Right hindlimb (tissue), 1 donor: ENCODE results near the gene BCL2L14.
"Not testable (repeated sequence)": the region's sequence is repeated elsewhere in the genome, so short reads cannot be mapped to it uniquely, and the experiment has no call there.

Experiments used
- DNase-seq: peaks from one replicate; pipeline ENCODE4 v3.0.0-alpha.2; 2018

Gene BCL2L14

DNA sequence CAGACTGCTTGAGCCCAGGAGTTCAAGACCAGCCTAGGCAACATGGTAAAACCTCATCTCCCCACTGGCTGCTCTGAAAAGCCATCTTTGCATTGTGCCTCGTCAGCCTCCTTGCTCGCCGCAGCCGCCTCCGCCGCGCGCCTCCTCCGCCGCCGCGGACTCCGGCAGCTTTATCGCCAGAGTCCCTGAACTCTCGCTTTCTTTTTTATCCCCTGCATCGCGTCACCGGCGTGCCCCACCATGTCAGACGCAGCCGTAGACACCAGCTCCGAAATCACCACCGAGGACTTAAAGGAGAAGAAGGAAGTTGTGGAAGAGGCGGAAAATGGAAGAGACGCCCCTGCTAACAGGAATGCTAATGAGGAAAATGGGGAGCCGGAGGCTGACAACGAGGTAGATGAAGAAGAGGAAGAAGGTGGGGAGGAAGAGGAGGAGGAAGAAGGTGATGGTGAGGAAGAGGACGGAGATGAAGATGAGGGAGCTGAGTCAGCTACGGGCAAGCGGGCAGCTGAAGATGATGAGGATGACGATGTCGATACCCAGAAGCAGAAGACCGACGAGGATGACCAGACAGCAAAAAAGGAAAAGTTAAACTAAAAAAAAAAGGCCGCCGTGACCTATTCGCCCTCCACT, 40.3 kb downstream of the BCL2L14 start:
- not testable (repeated sequence) for DNase-seq

DNA sequence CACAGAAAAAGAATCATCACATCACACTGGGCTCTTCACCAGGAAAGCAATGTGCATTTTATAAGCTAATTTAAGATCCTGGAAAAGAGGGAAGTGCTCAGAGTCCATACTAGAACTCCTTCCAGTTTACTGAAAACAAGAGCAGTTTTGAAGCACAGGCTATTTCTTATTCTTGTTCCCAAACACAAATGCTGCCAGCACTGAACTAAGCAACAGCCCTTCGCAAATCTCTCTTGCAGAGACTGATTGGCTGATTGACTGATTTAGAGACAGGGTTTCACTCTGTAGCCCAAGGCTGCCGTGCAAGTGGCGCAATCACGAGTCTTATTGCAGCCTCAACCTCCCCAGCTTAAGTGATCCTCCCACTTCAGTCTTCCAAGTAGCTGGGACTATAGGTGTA, 44.8 kb downstream of the BCL2L14 start:
- no peak for DNase-seq

DNA sequence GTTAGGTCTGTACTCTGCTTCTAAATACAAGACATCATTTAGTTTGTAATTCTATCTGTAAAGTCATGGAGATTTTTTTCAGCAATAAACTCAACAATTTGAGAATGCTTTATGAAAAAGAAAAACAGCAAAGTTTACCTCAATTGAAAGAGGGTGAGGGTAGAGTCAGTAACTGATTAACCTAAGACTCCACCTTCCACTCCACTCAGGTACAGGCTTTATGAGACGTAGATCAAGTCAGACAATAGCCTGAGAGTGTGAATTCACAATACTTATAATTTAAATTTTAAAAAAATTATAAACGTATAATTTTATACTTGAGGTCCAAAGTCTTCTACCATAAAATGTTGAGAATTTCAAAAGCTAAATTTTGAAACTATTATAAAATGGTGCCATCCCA, 45.9 kb downstream of the BCL2L14 start:
- DNase-seq: no peak

DNA sequence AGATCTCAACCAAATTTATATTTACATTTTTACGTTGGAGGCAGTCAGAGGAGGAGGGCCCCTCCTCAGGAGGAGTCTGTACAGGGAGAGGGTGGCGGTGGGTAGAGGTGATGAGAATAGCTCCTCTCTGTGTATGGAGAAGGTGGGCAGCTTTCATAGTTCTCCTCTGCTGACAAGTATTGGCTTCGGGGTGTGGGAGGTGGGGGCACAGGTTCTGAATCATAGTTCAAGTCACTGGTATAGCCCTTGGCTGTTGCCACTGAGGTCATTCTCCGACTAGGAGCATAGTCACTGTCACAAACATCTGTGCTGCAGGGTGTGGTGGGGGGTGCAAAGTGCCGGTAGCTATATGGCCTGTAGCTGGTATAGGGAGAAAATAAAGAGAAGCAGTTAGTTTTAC, 50.3 kb downstream of the BCL2L14 start:
- DNase-seq: no peak

DNA sequence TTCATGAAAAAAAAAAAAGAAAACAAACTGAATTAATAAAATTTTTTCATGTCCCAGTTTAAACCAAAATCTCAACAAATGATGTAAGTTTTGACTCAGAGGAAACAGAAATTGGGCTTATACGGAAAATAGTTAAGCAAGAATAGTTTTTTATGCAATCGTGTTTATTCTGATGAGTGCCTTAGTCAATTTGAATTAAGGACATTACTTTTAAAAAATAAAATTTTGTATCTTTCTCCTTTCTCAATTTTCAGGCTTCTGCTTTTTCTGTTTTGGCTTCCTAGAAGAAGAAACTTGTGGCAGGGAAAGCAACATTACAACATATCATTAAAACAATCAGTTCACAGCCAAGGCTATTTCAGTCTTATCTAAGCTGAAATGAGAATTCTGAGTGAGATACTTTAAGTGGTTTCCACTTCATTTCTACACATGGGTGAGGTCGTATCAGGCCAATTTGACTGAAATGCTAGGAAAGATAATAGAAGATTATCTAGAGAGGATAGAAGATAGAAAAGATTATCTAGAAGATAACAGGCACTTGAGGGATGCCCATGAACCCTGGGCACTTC, 52.4 kb downstream of the BCL2L14 start:
- DNase-seq: no peak

DNA sequence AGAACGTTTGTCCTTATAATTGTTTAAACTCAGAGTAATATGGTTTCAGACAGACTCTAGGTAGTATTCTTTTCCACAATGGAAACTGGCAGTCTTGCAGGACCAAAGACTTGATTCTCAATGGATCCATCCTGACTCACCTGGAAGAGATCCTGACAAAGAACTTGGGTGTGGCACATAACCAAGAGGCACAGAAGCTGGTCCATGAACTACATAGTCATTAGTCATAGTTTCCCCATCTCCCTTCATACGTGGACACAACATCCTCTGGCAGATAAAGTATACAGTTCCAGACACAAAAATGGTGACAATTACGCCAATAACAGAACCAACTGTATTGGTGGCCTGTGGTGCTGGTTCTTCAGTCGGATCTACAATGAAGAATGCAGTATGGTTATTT, 55.8 kb downstream of the BCL2L14 start:
- DNase-seq: no peak

DNA sequence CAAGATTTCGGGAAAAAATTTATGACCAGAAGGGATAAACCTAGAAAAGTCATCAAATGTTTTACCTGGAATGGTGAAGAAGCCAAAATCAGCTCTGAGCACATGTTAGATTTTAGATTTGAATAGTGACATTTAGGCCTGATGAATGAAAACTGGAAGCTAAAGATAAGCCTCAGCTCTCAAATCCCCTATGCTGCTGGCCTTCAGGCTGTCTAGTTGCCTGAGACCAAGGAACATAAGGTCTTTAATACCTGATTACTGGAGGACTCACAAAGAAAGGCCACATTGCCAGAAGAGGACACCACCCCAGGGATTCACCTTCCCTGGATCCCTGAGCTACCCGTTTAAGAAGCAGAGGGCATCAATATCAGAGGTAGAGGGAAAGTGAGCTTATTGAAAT, 56.6 kb downstream of the BCL2L14 start:
- no peak for DNase-seq

DNA sequence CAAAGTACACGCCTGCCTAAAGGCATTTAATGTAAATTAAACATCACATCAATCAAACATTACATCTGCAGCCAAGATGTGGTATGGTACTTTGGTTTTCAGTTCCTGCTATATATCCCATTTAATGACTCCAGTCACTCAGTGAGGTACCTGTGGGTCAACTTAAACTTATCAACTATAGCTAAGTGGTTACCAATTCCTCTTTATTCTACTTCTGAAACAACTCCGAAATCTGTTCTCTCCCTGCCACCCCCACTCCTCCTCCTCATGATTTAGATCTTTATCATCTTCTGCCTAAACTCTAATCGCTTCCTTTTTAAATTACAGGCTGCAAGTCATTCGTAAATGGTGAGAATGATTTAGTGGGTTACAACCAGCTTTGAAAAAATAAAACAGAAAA, 57.9 kb downstream of the BCL2L14 start:
- no peak for DNase-seq

DNA sequence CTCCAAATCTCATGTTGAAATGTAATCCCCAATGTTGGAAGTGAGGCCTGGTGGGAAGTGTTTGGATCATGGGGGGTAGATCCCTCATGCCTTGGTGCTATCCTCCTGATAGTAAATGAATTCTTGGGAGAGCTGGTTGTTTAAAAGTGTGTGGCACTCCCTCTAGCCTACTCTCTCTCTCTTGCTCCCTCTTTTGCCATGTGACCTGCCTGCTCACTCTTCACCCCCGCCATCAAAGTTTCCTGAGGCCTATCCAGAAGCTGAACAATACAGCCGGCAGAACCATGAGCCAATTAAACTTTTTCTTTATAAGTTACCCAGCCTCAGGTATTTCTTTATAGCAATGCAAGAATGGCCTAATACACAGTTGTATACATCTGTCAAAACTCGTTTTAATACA, 62.5 kb downstream of the BCL2L14 start:
- DNase-seq: no peak

DNA sequence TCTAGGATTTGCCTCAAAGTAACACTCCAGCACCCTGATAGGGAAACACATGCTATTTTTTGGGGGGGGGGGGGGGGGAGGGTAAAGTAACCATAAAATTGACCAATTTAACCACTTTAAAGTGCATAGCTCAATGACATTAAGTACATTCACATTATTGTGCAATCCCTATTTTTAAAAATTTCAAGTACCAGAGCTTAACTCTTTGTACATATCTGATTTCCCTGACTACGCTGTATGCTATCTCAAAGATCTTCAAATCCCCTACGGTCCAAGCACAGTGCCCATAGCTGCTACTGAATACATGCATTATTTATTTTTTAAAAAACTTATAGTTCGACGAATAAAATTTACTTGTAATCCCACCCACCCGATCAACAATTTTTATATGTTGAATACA, 63.0 kb downstream of the BCL2L14 start:
- no peak for DNase-seq

DNA sequence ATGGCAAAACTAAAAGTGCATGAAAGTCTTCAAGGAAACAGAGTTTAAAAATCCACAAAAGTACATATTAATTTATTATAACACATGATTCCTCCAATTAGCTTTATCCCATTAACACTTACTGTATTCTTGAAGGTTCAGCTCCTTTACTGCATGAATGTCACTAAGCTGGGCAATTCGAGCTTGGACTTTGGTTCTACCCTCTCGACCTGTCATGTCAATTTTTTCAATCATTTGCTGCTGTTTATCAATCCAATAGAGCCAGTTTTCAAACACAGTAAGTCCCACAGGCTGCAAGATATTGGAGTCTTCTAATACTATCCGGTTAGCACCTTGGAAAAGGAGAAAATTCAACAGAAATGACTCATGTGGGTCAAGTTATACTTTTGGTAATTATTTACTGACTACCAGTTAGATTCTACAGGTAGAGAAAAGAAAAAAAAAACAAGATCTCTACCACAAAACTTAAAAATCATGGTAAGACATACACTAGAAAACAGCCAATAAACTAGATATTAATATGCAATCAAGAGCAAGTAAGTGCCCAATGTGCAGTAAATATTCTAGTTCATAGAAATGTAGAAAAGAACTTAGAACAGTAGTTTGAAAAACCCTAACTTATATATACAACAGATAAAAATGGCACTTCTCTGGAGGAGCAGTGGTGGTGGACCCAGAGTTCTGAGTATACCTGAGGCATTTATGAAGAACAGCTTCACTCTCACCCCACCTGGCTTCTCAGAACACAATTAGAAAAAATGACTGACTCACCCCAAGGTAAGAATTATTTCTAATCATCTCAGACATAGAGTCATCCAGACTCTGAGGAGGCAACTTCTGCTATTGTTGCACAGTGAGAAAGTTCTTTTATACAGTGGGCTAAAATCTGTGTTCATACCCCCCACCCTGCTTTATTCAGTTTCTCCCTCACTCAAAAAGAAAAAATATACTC, 67.7 kb downstream of the BCL2L14 start:
- no peak for DNase-seq

DNA sequence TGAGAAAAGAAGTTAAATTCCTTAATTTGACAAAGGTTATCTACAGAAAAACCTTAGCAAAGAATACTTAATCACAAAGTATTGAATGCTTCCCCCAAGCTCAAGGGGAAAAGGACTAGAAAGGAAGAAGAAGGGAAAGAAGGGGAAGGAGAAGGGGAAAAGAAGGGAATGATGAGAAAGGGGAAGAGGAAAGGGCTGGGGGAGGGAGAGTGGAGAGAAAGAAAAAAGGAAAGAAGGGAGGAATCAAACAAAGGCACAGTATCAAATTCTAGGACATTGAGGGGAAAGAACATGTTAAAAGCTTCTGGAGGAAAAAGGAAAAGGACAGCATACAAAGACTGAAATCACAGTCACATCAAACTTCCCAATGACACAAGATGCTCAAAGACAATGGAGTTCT, 70.3 kb downstream of the BCL2L14 start:
- no peak for DNase-seq

DNA sequence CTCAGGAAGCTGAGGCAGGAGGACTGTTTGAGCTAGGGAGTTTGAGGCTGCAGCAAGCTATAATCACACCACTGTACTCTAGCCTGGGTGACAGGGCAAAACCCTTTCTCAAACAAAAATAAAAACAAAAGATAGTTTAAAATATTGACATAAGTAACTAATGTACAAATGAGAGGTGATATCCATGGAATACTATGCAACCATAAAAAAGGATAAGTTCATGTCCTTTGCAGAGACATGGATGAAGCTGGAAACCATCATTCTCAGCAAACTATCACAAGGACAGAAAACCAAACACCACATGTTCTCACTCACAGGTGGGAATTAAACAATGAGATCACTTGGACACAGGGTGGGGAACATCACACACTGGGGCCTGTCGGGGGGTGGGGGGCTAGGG, 73.8 kb downstream of the BCL2L14 start:
- not testable (repeated sequence) for DNase-seq

DNA sequence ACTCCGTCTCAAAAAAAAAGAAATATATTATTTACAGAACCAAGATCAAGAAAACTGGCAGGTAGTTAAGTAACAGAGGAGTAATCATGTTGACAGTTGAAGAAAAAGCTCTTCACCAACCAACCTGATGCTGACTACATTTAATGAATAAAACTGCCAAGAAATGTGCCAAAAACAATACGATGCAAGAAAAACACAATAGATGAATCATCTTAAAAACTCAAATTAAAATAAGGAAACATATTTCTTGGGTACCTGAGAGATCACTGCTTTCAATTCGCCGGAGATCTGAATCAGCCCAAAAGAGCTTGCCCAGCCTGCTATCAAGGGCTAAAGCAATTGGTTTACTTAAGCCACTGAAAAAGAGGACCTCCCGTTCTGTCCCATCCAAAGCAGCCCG, 76.4 kb downstream of the BCL2L14 start:
- DNase-seq: no peak
